Hematopoietic multipotent progenitor cell treated with erythropoietin and hydrocortisone succinate and interleukin-3 and kit ligand, for 17 days (in vitro differentiated cells): ENCODE results near the gene SEMA3B.
A peak's percentile ranks its signal among the peaks of the same experiment; 100 is the strongest.
"Not testable (repeated sequence)": the region's sequence is repeated elsewhere in the genome, so short reads cannot be mapped to it uniquely, and the experiment has no call there.

Experiments used
- DNase-seq: peaks from one replicate; pipeline ENCODE4 v3.0.0-alpha.2; 2015; ENCODE audit warnings: low spot score

Gene SEMA3B

DNA sequence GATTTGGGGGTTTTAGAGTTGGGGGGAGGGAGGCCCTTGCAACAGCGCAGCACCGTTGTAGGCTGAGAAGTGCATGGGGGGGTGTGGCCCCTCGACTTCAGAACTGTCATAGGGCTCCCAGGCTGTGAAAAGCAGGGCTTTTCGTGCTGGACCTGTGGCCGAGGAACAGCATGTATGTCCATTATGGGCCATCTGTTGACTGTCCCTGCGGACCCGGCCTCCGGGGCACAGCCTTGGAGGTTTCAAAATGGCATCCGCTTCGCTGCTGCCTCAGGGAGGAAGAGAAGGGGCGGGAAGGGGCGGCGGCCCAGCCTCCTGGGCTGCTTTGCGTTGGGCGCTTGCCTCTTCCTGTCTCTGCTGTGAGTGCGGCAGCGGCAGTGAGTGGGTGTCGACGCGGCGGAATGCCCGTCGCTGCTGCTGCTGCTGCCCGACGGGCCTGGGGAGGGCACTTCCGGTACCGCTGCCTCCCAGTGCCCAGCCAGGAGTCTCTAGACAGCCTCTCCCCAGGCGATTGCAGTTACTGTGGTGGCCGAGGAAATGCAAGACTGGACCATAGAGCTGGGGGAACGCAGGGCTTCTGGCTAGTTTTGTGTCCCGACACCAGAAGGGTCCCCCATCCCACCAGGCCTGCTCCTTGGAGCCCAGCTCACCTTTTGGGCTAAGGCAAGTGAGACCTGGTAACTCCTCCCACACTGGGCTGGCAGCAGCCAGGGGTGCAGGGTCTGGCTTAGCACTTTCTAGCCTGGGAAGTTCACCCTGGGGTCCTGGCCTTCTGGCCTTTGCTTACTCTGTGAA lies 31.0 kb upstream of the SEMA3B start:
- DNase-seq: peak; percentile 38

DNA sequence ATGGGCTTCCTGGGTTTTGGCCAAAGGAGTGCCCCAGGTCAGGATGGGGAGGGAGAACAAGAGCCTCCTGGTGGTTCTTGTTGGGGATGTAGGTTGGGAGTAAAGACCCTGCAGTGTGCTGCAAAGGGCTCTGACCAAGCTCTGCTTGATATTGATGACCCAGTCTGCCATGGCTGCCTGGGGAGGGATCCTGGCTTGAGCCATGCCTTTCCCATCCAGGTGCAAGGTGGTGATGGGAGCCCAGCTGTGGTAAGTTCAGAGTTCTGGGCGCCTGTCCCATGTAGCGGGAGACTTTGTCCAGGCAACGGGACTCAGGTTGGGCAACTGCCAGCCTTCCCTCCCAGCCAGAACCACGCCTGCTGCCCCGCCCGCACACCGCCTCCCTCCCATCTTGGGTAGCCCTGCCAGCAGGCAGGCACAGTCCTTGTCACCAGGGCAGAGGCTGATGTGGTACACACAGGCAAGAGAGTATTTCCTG lies 30.4 kb upstream of the SEMA3B start:
- DNase-seq: peak; percentile 85

DNA sequence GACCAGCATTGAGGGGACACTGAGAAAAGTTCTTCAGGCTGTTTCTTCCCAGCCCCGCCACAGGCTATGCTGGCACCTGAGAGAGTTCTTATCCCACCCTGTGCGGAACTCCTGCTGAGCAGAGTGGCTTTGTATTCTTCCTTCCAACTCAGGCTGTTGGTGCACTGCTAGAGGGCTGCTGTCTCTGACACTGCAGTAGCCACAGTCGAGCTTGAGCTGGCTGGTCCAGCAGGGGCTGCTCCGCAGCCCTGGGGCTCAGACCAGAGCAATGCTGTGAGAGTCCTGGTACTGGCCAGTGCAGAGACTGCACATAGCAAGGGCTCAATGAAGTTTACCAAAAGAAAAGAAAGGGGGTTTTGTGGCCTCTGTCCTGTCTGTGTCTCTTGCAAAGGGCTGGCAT lies 29.3 kb upstream of the SEMA3B start:
- DNase-seq: no peak

DNA sequence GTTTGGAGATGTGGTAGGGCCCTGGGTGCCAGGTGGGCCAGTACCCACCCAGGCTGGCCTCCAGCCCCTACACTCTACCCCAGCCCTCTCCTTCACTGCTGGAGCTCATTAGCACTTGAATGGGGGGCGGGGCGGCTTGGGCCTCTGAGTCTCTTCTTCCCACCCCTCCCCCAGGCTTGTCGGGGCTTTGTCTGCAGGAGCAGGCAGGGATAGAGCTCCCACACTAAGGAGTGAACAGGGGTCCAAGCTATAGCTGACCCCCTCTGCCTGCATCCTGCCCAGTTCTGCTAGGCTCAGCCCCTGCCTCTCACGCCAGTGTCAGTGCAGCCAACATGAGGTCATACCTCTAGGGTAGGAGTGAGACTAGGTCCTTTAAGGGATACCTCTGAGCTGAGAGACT lies 27.8 kb upstream of the SEMA3B start:
- DNase-seq: no peak

DNA sequence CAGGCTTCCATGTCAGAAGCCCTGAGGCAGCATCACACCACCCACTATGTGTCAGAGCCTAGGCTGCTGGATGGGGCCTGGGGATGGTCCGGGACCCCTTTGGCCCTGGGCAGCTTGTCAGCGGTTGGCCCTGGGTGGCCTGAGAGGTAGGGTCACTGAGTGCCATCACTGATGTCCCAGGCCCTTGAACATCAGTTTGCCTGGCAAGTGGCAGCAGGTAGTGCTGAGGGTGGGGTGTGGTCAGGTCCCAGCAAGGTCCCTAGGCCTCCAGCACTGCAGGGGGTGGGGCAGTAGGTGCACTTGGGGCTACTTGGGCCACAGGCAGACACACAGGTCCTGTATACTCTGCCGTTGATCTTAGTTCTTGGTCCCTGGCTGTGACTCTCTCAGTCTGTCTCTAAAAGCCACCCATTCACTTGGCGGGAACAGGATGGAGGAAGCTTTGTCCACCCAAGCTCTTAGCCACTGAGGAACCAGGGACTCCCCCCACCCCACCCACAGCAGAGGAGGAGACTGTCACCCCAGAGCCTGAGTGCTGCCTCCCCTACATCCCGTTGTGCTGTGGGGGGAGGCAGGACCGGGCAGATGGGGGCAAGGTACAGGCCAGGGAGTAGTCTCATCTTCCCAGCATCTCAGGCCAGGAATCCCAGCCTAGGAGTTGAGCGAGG lies 27.1 kb upstream of the SEMA3B start:
- DNase-seq: no peak

DNA sequence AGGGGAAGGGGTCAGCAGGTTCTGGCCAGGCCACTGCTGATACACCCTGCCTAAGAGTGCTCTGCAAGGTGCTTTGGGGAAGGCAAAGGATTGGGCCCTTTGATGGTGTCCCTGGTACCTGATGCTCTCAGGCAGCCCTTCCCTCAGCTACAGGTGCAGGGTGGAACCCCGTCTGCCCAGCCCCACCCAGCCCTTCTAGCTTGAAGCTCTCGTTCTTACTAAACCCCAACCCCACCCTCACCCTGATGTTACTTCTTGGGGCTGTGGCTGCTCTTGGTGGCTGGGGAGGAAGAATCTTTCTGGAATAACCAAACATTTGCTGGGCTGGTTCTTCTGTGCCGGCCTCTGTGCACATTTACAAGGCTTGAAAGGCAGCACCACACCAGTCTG lies 26.6 kb upstream of the SEMA3B start:
- no peak for DNase-seq

DNA sequence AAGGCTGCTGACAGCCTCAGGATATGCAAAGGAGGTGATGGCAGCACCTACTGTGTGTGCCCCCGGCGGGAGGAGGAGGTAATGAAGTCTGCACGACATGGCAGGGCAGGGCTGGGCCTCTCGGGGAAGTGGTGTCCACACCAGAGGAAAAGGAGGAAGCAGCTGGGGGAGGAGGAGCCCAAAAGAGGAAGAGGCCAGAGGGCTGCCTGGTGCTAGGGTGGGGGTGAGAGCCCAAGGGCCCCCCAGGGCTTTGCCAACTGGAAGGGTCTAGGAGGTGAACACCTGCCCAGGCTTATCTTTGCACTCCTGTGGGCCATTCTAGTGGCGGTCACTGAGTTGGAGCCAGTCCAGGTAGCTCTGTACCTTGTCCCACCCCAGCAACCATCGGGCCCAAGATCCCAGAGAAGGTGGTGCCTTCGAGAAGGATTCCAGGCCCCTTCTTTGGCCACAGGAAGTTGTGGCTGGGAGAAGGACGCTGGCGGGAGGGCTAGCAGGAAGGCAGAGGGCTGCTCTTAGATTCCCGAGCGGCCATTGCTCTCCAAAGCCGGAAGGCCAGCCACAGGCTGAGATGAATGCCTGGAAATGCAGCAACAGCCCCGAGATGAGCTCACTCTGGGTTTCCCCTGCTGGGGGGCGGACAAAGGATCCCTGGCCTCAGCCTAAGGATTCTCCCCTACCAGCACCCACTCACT lies 25.9 kb upstream of the SEMA3B start:
- no peak for DNase-seq

DNA sequence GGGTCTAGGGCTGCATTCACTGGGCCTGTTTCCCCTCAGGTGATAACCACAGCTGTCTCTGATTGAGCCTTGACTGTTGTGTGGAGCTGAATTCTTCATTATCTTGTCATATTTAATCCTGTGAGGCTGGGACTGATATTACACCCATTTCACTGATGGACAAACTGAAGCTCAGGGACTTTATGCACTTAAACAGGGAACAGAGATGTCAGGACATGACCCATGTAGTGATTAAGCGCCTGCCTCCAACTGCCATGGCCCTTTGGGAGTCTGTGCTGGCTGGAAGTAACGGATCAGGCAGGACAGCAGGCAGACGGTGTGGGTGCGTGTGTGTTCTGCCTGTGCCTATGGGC lies 25.4 kb upstream of the SEMA3B start:
- no peak for DNase-seq

DNA sequence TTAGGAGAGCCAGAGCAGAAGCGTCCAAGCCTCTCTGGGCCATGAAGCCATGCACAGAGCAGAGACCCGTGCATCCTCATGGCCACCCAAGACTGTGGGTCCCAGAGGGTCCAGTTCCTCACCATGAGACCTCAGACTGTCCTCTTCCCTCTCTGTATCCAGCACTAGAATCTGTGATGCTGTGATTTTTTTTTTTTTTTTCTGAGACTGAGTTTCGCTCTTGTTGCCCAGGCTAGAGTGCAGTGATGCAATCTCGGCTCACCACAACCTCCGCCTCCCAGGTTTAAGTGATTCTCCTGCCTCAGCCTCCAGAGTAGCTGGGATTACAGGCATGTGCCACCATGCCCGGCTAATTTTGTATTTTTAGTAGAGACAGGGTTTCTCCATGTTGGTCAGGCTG lies 24.1 kb upstream of the SEMA3B start:
- not testable (repeated sequence) for DNase-seq

GRCh38 chr3:50245251-50245745 lies 23.6 kb upstream of the SEMA3B start:
- DNase-seq: no peak

DNA sequence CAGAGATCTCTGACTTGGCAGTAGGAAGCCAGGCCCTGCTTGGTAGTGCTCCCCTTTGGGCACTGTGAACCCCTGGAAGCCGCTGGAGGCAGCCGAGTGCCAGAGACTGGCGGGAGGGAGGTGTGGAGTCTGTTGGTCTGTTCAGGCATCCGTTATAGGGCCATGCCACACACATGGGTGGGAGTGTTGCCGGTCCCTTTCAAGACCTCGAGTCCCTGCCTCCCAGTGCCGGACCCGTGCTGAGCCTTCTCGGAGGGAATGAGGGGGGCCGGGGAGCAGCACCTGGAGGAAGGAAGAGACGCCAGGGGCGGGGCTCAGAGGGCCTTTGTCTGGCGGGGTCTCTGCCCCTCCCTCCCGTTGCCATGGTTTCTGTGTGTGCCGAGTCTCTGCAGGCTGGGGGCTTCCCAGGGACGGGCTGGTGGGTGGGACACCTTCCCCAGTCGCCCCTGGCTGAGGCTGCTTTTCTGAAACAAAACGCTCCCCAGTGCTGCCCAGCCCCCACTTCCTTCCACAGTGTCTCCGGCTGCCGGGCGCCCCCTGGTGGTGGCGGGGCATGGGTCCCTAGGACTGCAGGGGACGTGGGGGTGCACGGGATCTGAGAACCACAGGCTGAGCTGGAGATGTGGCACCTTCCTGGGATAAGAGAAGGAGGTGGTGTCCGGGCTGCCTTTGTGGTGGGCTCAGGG lies 23.0 kb upstream of the SEMA3B start:
- DNase-seq: peak; percentile 90

GRCh38 chr3:50246517-50246954 lies 22.4 kb upstream of the SEMA3B start:
- DNase-seq: no peak

- no peak for DNase-seq
Observed at GRCh38 chr3:50248387-50248786, 20.6 kb upstream of the SEMA3B start.

- no peak for DNase-seq
Observed at GRCh38 chr3:50249457-50249856, 19.5 kb upstream of the SEMA3B start.

GRCh38 chr3:50250514-50250913 lies 18.4 kb upstream of the SEMA3B start:
- no peak for DNase-seq

DNA sequence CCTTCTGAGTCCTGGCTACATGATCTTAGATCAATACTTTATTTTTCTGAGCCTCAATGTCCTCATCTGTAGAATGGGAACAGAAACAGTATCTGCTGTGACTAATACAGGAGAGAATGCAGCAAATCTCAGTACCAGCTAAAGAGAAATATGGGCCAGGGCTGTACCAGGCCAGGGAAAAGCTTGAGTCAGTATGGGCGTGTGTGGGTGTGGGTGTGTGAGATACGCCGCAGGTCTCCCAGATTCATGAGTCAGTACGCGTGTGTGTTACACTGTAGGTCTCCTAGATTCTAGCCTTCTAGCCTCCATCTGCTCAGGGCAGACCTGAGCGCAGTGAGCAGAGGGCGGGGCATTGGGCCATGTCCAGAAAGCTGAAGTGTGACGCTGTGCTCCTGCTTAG lies 17.7 kb upstream of the SEMA3B start:
- DNase-seq: peak; percentile 64

GRCh38 chr3:50254577-50255250 lies 14.2 kb upstream of the SEMA3B start:
- no peak for DNase-seq

DNA sequence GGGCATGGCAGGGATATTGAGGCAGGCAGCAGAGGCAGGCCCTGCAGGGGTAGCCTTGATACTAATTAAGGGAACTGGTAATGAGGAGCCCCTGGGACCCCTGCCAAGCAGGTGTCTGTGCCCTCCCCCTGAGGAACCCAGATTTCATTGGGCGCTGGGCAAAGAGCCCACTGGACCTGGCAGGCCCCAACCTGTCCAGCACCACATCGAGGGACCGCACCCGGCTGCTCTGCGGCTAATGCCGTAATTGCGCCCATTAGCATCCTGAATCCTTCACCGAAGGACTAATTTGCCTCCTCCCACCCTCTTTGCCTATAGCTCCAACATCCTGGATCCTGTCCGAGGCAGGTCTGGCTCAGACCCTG lies 13.7 kb upstream of the SEMA3B start:
- no peak for DNase-seq

DNA sequence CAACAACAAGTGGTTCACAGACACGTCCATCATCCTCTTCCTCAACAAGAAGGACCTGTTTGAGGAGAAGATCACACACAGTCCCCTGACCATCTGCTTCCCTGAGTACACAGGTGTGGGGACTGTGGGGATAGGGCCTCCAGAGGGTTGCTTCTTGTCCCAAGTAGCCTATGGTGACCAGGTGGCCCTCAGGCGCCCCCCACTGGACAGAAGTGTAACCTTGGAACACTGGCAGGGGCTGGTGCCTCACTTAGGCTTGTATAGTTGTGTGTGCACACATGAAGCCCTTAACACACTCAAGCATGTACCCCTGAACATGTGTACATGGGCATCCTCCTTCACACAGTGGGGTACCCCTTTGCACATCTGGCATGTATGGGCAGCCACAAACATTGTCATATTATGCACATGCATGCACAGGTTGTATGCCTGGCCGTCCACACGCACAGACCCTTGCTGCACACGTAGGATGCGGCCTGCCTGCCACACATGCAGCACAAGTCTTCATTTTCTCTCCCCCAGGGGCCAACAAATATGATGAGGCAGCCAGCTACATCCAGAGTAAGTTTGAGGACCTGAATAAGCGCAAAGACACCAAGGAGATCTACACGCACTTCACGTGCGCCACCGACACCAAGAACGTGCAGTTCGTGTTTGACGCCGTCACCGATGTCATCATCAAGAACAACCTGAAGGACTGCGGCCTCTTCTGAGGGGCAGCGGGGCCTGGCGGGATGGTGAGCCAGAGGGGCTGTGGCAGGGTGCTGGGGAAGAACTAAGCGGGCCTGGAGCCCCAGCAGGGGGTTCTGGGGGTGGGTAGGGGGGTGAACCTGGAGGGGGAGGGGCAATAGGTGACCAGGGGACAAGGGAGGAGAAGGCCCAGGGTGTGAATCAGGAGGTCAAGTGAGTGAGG lies 11.7 kb upstream of the SEMA3B start:
- DNase-seq: peak; percentile 51

DNA sequence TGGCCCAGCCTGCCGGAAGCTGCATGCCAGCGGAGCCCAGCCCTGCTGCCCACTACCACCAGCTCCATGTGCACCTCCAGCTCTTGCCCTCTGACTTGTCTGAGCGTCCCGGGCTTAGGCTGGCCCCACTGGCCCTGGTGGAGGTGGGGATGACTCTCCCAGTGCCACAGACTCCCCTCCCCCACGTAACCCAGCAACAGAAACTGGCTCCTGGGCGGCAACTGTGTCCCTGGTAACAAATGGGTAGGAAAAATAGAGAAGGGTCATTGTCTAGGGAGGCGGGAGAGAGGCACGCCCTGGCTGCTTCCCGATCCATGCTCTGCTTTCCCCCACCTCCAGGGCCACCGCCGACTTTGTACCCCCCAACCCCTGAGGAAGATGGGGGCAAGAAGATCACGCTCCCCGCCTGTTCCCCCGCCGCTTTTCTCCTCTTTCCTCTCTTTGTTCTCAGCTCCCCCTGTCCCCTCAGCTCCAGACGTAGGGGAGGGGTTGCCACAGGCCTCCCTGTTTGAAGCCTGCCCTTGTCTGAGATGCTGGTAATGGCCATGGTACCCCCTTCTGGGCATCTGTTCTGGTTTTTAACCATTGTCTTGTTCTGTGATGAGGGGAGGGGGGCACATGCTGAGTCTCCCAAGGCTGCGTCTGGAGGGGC lies 10.8 kb upstream of the SEMA3B start:
- DNase-seq: no peak
